Karpas-422 (cell line): Measurements from ENCODE around the gene FGF7. TPM values are rescaled to one million over a fixed set of nuclear protein-coding genes. Genes with fewer than 3 reads are reported as not detected.

ENCODE experiments used
- DNase-seq: peaks from one replicate; pipeline ENCODE4 v3.0.0-alpha.2; 2015
- H2AFZ ChIP-seq: fragments of 200-600 bp; sonication (generic); 2 replicates; pipeline ENCODE4 v1.6.1; 2014; ENCODE audit warnings: antibody characterized with exemption, low read length, mixed read lengths
- H3K27ac ChIP-seq: fragments of 200-600 bp; sonication (generic); 2 replicates; pipeline ENCODE4 v1.5.1; 2014; ENCODE audit warnings: mild to moderate bottlenecking, low read length, moderate library complexity
- H3K27me3 ChIP-seq: fragments of 200-600 bp; sonication (generic); 2 replicates; pipeline ENCODE4 v1.6.1; 2014; ENCODE audit warnings: low read length, mixed read lengths
- H3K36me3 ChIP-seq: fragments of 200-600 bp; sonication (generic); 2 replicates; pipeline ENCODE4 v1.6.1; 2014; ENCODE audit warnings: low read length, mixed read lengths; ENCODE audit not compliant: insufficient read depth
- H3K4me1 ChIP-seq: fragments of 200-600 bp; sonication (generic); 2 replicates; pipeline ENCODE4 v1.6.1; 2014; ENCODE audit warnings: mild to moderate bottlenecking, low read length, mixed read lengths
- H3K4me2 ChIP-seq: fragments of 200-600 bp; sonication (generic); 2 replicates; pipeline ENCODE4 v1.6.1; 2014; ENCODE audit warnings: low read length, low read depth, mild to moderate bottlenecking; ENCODE audit not compliant: poor library complexity, severe bottlenecking
- H3K4me3 ChIP-seq: fragments of 200-600 bp; sonication (generic); 2 replicates; pipeline ENCODE4 v1.5.1; 2014; ENCODE audit warnings: mild to moderate bottlenecking, antibody characterized with exemption, low read length, mixed read lengths
- H3K79me2 ChIP-seq: fragments of 200-600 bp; sonication (generic); 2 replicates; pipeline ENCODE4 v1.6.1; 2014; ENCODE audit warnings: mild to moderate bottlenecking, low read length, mixed read lengths
- H3K9ac ChIP-seq: fragments of 200-600 bp; sonication (generic); 2 replicates; pipeline ENCODE4 v1.6.0; 2014; ENCODE audit warnings: low read length
- H3K9me2 ChIP-seq: fragments of 200-600 bp; sonication (generic), shearing (Covaris generic); replicated peaks from 2 replicates; pipeline ENCODE4 v1.6.0; 2014; ENCODE audit warnings: mild to moderate bottlenecking, low read length, moderate library complexity; ENCODE audit not compliant: insufficient read depth
- H3K9me3 ChIP-seq: fragments of 300-700, 200-600 bp; sonication (generic); 2 replicates; pipeline ENCODE4 v1.6.1; 2014; ENCODE audit warnings: low read length, mixed read lengths
- H4K20me1 ChIP-seq: fragments of 200-600 bp; sonication (generic); 2 replicates; pipeline ENCODE4 v1.6.1; 2014; ENCODE audit warnings: mild to moderate bottlenecking, antibody characterized with exemption, low read length, low read depth; ENCODE audit not compliant: insufficient read depth
- total RNA-seq: library from RNA; depleted of rRNA; stranded (reverse); fragments of >200 nt; shearing (Covaris generic); gene quantifications from 2 replicates; pipeline ENCODE4 v1.2.3, GENCODE V29; 2014; ENCODE audit warnings: low replicate concordance

FGF7 gene
- total RNA-seq, 1 experiment from 2014 or later: 0.71 TPM

- H2AFZ ChIP-seq: no peak overlapping the region
- no peak overlapping the region for H3K4me3 ChIP-seq
- H3K79me2 ChIP-seq: no peaks in the 10 kb centered on the region
- no peaks in the 10 kb centered on the region for H3K27me3 ChIP-seq
- H3K27ac ChIP-seq: no peak overlapping the region
- peaks cover 6% of the 10 kb centered on the region for H3K4me1 ChIP-seq
- H3K9ac ChIP-seq: no peak overlapping the region
- H3K9me2 ChIP-seq: no peaks in the 10 kb centered on the region
- H4K20me1 ChIP-seq: no peaks in the 10 kb centered on the region
- no peak for DNase-seq
- no peak overlapping the region for H3K4me2 ChIP-seq
- H3K9me3 ChIP-seq: no peaks in the 10 kb centered on the region
- no peaks in the 10 kb centered on the region for H3K36me3 ChIP-seq
Measured at GRCh38 chr15:49441816-49442215, 18.8 kb downstream of the FGF7 start.

GRCh38 chr15:49452595-49452994 is 29.6 kb downstream of the FGF7 start:
- no peaks in the 10 kb centered on the region for H3K4me1 ChIP-seq
- H3K27me3 ChIP-seq: no peaks in the 10 kb centered on the region
- no peak overlapping the region for H3K4me2 ChIP-seq
- H3K36me3 ChIP-seq: no peaks in the 10 kb centered on the region
- no peak overlapping the region for H3K9ac ChIP-seq
- H3K9me3 ChIP-seq: no peaks in the 10 kb centered on the region
- no peaks in the 10 kb centered on the region for H4K20me1 ChIP-seq
- no peak for DNase-seq
- H2AFZ ChIP-seq: no peak overlapping the region
- no peaks in the 10 kb centered on the region for H3K79me2 ChIP-seq
- no peaks in the 10 kb centered on the region for H3K9me2 ChIP-seq
- H3K27ac ChIP-seq: no peak overlapping the region
- no peak overlapping the region for H3K4me3 ChIP-seq

- Histone ChIP-seq H3K9me2 (no peaks in the 10 kb centered on the region), H3K9me3 (no peaks in the 10 kb centered on the region), H4K20me1 (no peaks in the 10 kb centered on the region)
Measured at GRCh38 chr15:49456166-49456565, 33.1 kb downstream of the FGF7 start.

GRCh38 chr15:49458145-49458544 is 35.1 kb downstream of the FGF7 start:
- H3K4me2 ChIP-seq: no peak overlapping the region
- no peak overlapping the region for H3K4me3 ChIP-seq
- H4K20me1 ChIP-seq: no peaks in the 10 kb centered on the region
- H3K27me3 ChIP-seq: no peaks in the 10 kb centered on the region
- no peaks in the 10 kb centered on the region for H3K9me2 ChIP-seq
- no peak for DNase-seq
- no peaks in the 10 kb centered on the region for H3K9me3 ChIP-seq
- H3K79me2 ChIP-seq: no peaks in the 10 kb centered on the region
- no peaks in the 10 kb centered on the region for H3K4me1 ChIP-seq
- H3K27ac ChIP-seq: no peak overlapping the region
- no peak overlapping the region for H2AFZ ChIP-seq
- H3K36me3 ChIP-seq: no peaks in the 10 kb centered on the region
- no peak overlapping the region for H3K9ac ChIP-seq

More at GRCh38 chr15:49456166-49456565, 33.1 kb downstream of the FGF7 start:
- no peak for DNase-seq
- H3K27ac ChIP-seq: no peak overlapping the region
- H3K79me2 ChIP-seq: no peaks in the 10 kb centered on the region
- no peak overlapping the region for H3K4me2 ChIP-seq
- no peaks in the 10 kb centered on the region for H3K36me3 ChIP-seq
- H3K4me1 ChIP-seq: no peaks in the 10 kb centered on the region
- no peak overlapping the region for H2AFZ ChIP-seq
- H3K27me3 ChIP-seq: no peaks in the 10 kb centered on the region
- no peak overlapping the region for H3K9ac ChIP-seq
- H3K4me3 ChIP-seq: no peak overlapping the region

GRCh38 chr15:49460411-49460941 is 37.4 kb downstream of the FGF7 start:
- Histone ChIP-seq H3K4me3 (no peak overlapping the region), H3K9me2 (no peaks in the 10 kb centered on the region), H4K20me1 (no peaks in the 10 kb centered on the region), H3K4me1 (no peaks in the 10 kb centered on the region), H3K27ac (no peak overlapping the region), H3K36me3 (no peaks in the 10 kb centered on the region), H2AFZ (no peak overlapping the region), H3K4me2 (no peak overlapping the region), H3K79me2 (no peaks in the 10 kb centered on the region), H3K9ac (no peak overlapping the region), H3K27me3 (no peaks in the 10 kb centered on the region), H3K9me3 (no peaks in the 10 kb centered on the region)
- no peak for DNase-seq

GRCh38 chr15:49462232-49462844 is 39.3 kb downstream of the FGF7 start:
- DNase-seq: no peak
- Histone ChIP-seq H2AFZ (no peak overlapping the region), H3K9me3 (no peaks in the 10 kb centered on the region), H3K9ac (no peak overlapping the region), H3K9me2 (no peaks in the 10 kb centered on the region), H3K27ac (no peak overlapping the region), H3K27me3 (no peaks in the 10 kb centered on the region), H4K20me1 (no peaks in the 10 kb centered on the region), H3K79me2 (no peaks in the 10 kb centered on the region), H3K36me3 (no peaks in the 10 kb centered on the region), H3K4me3 (no peak overlapping the region), H3K4me1 (no peaks in the 10 kb centered on the region), H3K4me2 (no peak overlapping the region)

- Histone ChIP-seq H3K36me3 (no peaks in the 10 kb centered on the region), H2AFZ (no peak overlapping the region), H3K9me2 (no peaks in the 10 kb centered on the region), H3K4me2 (no peak overlapping the region), H4K20me1 (no peaks in the 10 kb centered on the region), H3K4me1 (no peaks in the 10 kb centered on the region), H3K4me3 (no peak overlapping the region), H3K9ac (no peak overlapping the region), H3K9me3 (no peaks in the 10 kb centered on the region), H3K79me2 (no peaks in the 10 kb centered on the region), H3K27ac (no peak overlapping the region), H3K27me3 (0 out of 2 replicates have a peak, but pooled peaks cover 3% of the 10 kb centered on the region)
- DNase-seq: no peak
Measured at GRCh38 chr15:49464522-49464921, 41.5 kb downstream of the FGF7 start.

- Histone ChIP-seq H3K27me3 (0 out of 2 replicates have a peak, but pooled peaks cover 3% of the 10 kb centered on the region), H2AFZ (no peak overlapping the region), H3K79me2 (no peaks in the 10 kb centered on the region), H3K9me3 (no peaks in the 10 kb centered on the region), H3K4me2 (no peak overlapping the region), H4K20me1 (no peaks in the 10 kb centered on the region), H3K4me1 (no peaks in the 10 kb centered on the region), H3K9ac (no peak overlapping the region), H3K4me3 (no peak overlapping the region), H3K36me3 (no peaks in the 10 kb centered on the region), H3K27ac (no peak overlapping the region), H3K9me2 (no peaks in the 10 kb centered on the region)
- DNase-seq: no peak
Measured at GRCh38 chr15:49466119-49466518, 43.1 kb downstream of the FGF7 start.
